SU-DHL-6 (cell line): ENCODE data around the gene RUBCNL.

Experiments
- CTCF ChIP-seq: fragments of 200-600 bp; sonication (generic); IDR thresholded peaks from one replicate; pipeline ENCODE4 v1.5.1; 2017; ENCODE audit warnings: antibody characterized with exemption, mild to moderate bottlenecking, low read length, moderate library complexity; ENCODE audit not compliant: insufficient read depth, poor library complexity, severe bottlenecking
- EZH2phosphoT487 ChIP-seq: fragments of 200-600 bp; sonication (generic), shearing (Covaris generic); conservative IDR thresholded peaks from 2 replicates; pipeline ENCODE4 v1.6.1; 2018; ENCODE audit warnings: mild to moderate bottlenecking, antibody characterized with exemption, low read length, moderate library complexity, mixed read lengths

DNA sequence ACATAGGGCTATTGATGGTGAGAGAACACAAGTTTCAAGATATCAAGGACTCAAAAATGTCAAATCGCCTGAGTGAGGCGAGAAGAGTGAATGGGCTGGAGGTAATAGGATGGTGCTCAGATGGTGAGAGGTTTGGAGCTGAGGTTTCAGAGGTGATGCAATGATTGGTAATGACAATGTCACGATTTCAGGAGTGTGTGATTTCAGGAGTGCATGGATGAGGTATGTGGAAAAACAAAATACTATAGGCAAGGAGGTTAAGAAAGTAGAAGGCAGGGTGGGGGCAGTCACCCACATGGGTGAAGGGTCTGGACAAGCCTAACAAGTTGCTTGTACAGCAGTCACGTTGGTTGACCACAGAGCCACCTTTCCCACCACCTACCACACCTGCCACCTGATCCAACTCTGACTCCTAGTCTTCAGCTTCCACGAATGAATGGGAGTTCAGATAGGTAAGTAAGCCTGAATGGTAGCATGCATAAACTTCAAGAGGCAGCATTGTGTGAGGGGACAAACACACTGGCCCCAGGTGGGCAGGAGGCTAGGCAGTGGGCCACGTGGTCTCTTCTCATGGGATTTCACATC is 71.5 kb downstream of the RUBCNL start:
- no peak for TF ChIP-seq CTCF
- TF ChIP-seq EZH2phosphoT487 = no peak
